Islet precursor cell (in vitro differentiated cells): ENCODE measurements around the gene SLC38A10.

Source experiments
- DNase-seq: peaks from one replicate; pipeline ENCODE4 v3.0.0-alpha.2; 2018

SLC38A10 gene

GRCh38 chr17:81200201-81200600 lies 94.9 kb downstream of the SLC38A10 start:
- DNase-seq, result no peak

GRCh38 chr17:81199482-81199830 lies 95.7 kb downstream of the SLC38A10 start:
- no peak for DNase-seq

GRCh38 chr17:81198826-81199481 lies 96.2 kb downstream of the SLC38A10 start:
- no peak for DNase-seq

GRCh38 chr17:81197831-81198490 lies 97.1 kb downstream of the SLC38A10 start:
- DNase-seq, result no peak

- no peak for DNase-seq
These were observed 97.7 kb downstream of the SLC38A10 start for GRCh38 chr17:81197409-81197795.

- no peak for DNase-seq
These were observed 98.3 kb downstream of the SLC38A10 start for GRCh38 chr17:81196505-81197408.

- DNase-seq, result no peak
These were observed 99.1 kb downstream of the SLC38A10 start for GRCh38 chr17:81195941-81196495.
